GM12891 (cell line): ENCODE measurements around the gene TRIM16.
"Not testable (repeated sequence)": the region's sequence is repeated elsewhere in the genome, so short reads cannot be mapped to it uniquely, and the experiment has no call there.

Experiments used
- POLR2A ChIP-seq: IDR thresholded peaks from 2 replicates; pipeline ENCODE4 v1.6.1; 2011; ENCODE audit warnings: low read depth, low read length, control low read depth
- POLR2AphosphoS5 ChIP-seq: IDR thresholded peaks from 2 replicates; pipeline ENCODE4 v1.6.1; 2011; ENCODE audit warnings: low read depth, low read length, control low read depth

DNA sequence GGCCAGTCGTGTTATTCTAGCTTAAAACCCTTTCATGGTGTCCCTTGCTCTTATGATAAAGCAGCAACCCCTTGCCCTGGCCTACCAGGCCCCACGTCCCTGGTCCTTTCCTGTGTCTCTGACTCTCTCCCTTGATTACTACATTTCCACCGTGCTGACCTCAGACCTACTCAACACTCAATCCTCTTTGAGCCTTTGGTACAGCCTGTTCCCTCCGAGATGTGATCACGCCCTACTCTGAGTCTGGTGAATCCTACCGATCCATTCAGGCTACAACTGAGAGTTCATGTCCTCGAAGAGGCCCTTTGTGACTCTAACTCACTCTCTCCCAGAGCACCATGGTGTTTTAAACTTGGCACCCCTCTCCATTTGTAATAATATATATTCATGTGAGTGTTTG is 54.1 kb downstream of the TRIM16 start:
- not testable (repeated sequence) for TF ChIP-seq POLR2A, POLR2AphosphoS5
